DND-41 (cell line): ENCODE measurements around the gene GALNT7.

Source experiments
- ATAC-seq: fragments of 200-7000 bp; cut with Tn5 transposase; 3 replicates; pipeline ENCODE4 v1.9.1; 2021; ENCODE audit warnings: low read depth; ENCODE audit not compliant: insufficient read depth
- DNase-seq: peaks from one replicate; pipeline ENCODE4 v3.0.0-alpha.2; 2020
- H2AFZ ChIP-seq: 2 replicates; pipeline ENCODE4 v1.6.0; 2012; ENCODE audit warnings: low read depth, low read length
- H3K27ac ChIP-seq: 2 replicates; pipeline ENCODE4 v1.5.1; 2012; ENCODE audit warnings: low read length, inconsistent platforms
- H3K27me3 ChIP-seq: fragments of 200-600 bp; sonication (generic); 2 replicates; pipeline ENCODE4 v1.6.0; 2012; ENCODE audit warnings: low read length, mild to moderate bottlenecking, inconsistent platforms; ENCODE audit not compliant: insufficient read depth, poor library complexity
- H3K36me3 ChIP-seq: 2 replicates; pipeline ENCODE4 v1.5.1; 2012; ENCODE audit warnings: low read length, inconsistent platforms; ENCODE audit not compliant: insufficient read depth
- H3K4me1 ChIP-seq: 2 replicates; pipeline ENCODE4 v1.5.1; 2012; ENCODE audit warnings: mild to moderate bottlenecking, low read length; ENCODE audit not compliant: insufficient read depth
- H3K4me2 ChIP-seq: 2 replicates; pipeline ENCODE4 v1.6.0; 2012; ENCODE audit warnings: mild to moderate bottlenecking, moderate library complexity, low read length, inconsistent platforms; ENCODE audit not compliant: insufficient read depth
- H3K4me3 ChIP-seq, 2 experiments: fragments of 200-600 bp in 1 of 2; shearing (Covaris generic) in 1 of 2; 2 replicates each; pipeline ENCODE4 v1.5.1; 2012 to 2016; ENCODE audit warnings: inconsistent platforms in 2 of 2, low read length in 2 of 2, mild to moderate bottlenecking in 2 of 2, low read depth in 1 of 2, moderate library complexity in 1 of 2
- H3K79me2 ChIP-seq: 2 replicates; pipeline ENCODE4 v1.6.0; 2012; ENCODE audit warnings: low read length, inconsistent platforms; ENCODE audit not compliant: insufficient read depth
- H3K9ac ChIP-seq: 2 replicates; pipeline ENCODE4 v1.6.0; 2012; ENCODE audit warnings: low read depth, mild to moderate bottlenecking, inconsistent platforms, low read length, moderate library complexity
- H3K9me3 ChIP-seq: 2 replicates; pipeline ENCODE4 v1.5.1; 2012; ENCODE audit warnings: low read length, moderate library complexity, mild to moderate bottlenecking, inconsistent platforms; ENCODE audit not compliant: insufficient read depth, severe bottlenecking
- H4K20me1 ChIP-seq: 2 replicates; pipeline ENCODE4 v1.6.0; 2012; ENCODE audit warnings: low read length; ENCODE audit not compliant: insufficient read depth
- CTCF ChIP-seq: IDR thresholded peaks from 2 replicates; pipeline ENCODE4 v1.5.1; 2012; ENCODE audit warnings: borderline replicate concordance, low read length, moderate library complexity, mild to moderate bottlenecking; ENCODE audit not compliant: poor library complexity, severe bottlenecking; ENCODE audit errors: extremely low read depth
- EZH2 ChIP-seq: IDR thresholded peaks from 3 replicates; pipeline ENCODE4 v1.6.1; 2012; ENCODE audit warnings: borderline replicate concordance, low read depth, mild to moderate bottlenecking, moderate library complexity, low read length, inconsistent platforms; ENCODE audit not compliant: severe bottlenecking

The GALNT7 gene

GRCh38 chr4:173214231-173214630 is 45.6 kb downstream of the GALNT7 start:
- Histone ChIP-seq H4K20me1 (peaks cover 31% of the 10 kb centered on the region; the same call in 1 of the 2 replicates), H3K27ac (0 out of 2 replicates have a peak overlapping the region, but pooled peaks have one; percentile 14), H3K9me3 (no peaks in the 10 kb centered on the region), H3K27me3 (no peaks in the 10 kb centered on the region), H3K36me3 (no peaks in the 10 kb centered on the region; the same call in 1 of the 2 replicates), H3K9ac (no peak overlapping the region), H2AFZ (no peak overlapping the region), H3K4me2 (no peak overlapping the region), H3K4me1 (peaks cover 19% of the 10 kb centered on the region), H3K4me3 (no peak overlapping the region), H3K79me2 (peaks cover 97% of the 10 kb centered on the region)
- DNase-seq (no peak), ATAC-seq (peak; percentile 25; the same call in 2 of the 3 replicates)
- TF ChIP-seq CTCF (no peak), EZH2 (no peak)

DNA sequence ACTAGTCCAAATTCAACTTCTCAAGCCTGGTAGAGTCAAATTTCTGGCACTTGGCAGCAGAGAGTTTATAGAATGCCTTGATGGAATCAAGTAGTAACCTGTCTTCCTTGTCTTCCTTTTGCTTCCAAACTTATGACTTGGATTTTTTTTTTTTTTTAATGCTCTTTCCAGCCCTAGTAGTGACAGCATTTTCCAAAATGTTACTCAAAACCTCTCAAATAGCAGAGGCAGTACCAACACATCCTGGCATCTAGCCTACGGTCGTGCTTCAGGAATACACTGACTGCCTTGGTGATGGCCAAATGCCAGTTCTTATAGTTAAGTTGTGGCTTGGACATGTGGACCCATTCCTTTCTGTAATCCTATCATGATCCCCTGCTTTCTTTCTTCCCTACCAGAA is 46.0 kb downstream of the GALNT7 start:
- no peak for TF ChIP-seq EZH2
- no peak for TF ChIP-seq CTCF
- no peaks in the 10 kb centered on the region for H3K27me3 ChIP-seq
- H3K9me3 ChIP-seq = no peaks in the 10 kb centered on the region
- peaks cover 97% of the 10 kb centered on the region for H3K79me2 ChIP-seq
- no peak overlapping the region for H3K4me3 ChIP-seq
- DNase-seq (no peak), ATAC-seq (no peak)
- peaks cover 30% of the 10 kb centered on the region; the same call in 1 of the 2 replicates for H4K20me1 ChIP-seq
- no peaks in the 10 kb centered on the region; the same call in 1 of the 2 replicates for H3K36me3 ChIP-seq
- no peak overlapping the region for H3K4me2 ChIP-seq
- H3K27ac ChIP-seq = 0 out of 2 replicates have a peak overlapping the region, but pooled peaks have one; percentile 14
- H2AFZ ChIP-seq = no peak overlapping the region
- H3K4me1 ChIP-seq = peaks cover 24% of the 10 kb centered on the region
- no peak overlapping the region for H3K9ac ChIP-seq

DNA sequence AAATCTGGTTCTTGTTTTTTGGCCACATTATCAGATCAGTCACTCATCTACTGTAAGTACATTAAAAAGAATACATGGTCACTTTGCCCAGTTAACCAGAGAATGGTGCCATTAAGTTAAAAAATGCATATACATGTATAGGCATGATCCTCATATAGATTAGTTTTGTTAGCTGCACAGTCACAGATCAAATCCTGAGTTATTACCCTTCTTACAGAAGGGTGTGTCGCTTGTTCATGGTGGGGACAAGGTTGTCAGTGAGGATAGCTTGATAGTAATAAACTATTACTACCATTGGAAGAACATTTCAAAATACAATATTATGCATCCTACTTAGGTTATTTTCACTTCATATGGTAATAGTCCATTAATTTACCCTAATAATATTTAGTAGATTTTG is 48.5 kb downstream of the GALNT7 start:
- Histone ChIP-seq H3K27ac (no peak overlapping the region), H3K9ac (no peak overlapping the region), H3K4me1 (peaks cover 28% of the 10 kb centered on the region), H4K20me1 (peaks cover 36% of the 10 kb centered on the region; the same call in 1 of the 2 replicates), H2AFZ (no peak overlapping the region), H3K27me3 (no peaks in the 10 kb centered on the region), H3K36me3 (no peaks in the 10 kb centered on the region), H3K79me2 (peaks cover 94% of the 10 kb centered on the region), H3K4me2 (no peak overlapping the region), H3K9me3 (no peaks in the 10 kb centered on the region), H3K4me3 (no peak overlapping the region)
- ATAC-seq (no peak), DNase-seq (no peak)
- TF ChIP-seq CTCF (no peak), EZH2 (no peak)

- Histone ChIP-seq H3K9ac (no peak overlapping the region), H3K4me2 (no peak overlapping the region), H4K20me1 (peaks cover 42% of the 10 kb centered on the region; the same call in 1 of the 2 replicates), H3K4me1 (peaks cover 28% of the 10 kb centered on the region), H3K4me3 (no peak overlapping the region), H3K27me3 (no peaks in the 10 kb centered on the region), H3K79me2 (peaks cover 94% of the 10 kb centered on the region), H3K9me3 (no peaks in the 10 kb centered on the region), H3K36me3 (no peaks in the 10 kb centered on the region), H3K27ac (peak overlapping the region; percentile 63; the same call in 1 of the 2 replicates), H2AFZ (no peak overlapping the region)
- no peak for TF ChIP-seq EZH2
- DNase-seq (no peak), ATAC-seq (peak; percentile 39; the same call in 1 of the 3 replicates)
Measured at GRCh38 chr4:173217727-173218126, 49.1 kb downstream of the GALNT7 start.
